Measurements from ENCODE around the gene TNPO3.
"Not testable (repeated sequence)": the region's sequence is repeated elsewhere in the genome, so short reads cannot be mapped to it uniquely, and the experiment has no call there.

The TNPO3 gene

GRCh38 chr7:129014501-129015101 lies 40.3 kb downstream of the TNPO3 start:
- no peak for DNase-seq (ENCODE audit: low read depth)

GRCh38 chr7:129013048-129013724 lies 41.7 kb downstream of the TNPO3 start:
- no peak for DNase-seq (ENCODE audit: low read depth)

- DNase-seq (ENCODE audit: low read depth) = no peak
Measured at GRCh38 chr7:129012641-129013040, 42.3 kb downstream of the TNPO3 start.

GRCh38 chr7:129010075-129010474 lies 44.8 kb downstream of the TNPO3 start:
- no peak for DNase-seq (ENCODE audit: low read depth)

- DNase-seq (ENCODE audit: low read depth) = no peak
Measured at GRCh38 chr7:129009437-129009836, 45.5 kb downstream of the TNPO3 start.

- no peak for DNase-seq (ENCODE audit: low read depth)
Measured at GRCh38 chr7:129008645-129009414, 46.1 kb downstream of the TNPO3 start.

- no peak for DNase-seq (ENCODE audit: low read depth)
Measured at GRCh38 chr7:129007572-129007971, 47.3 kb downstream of the TNPO3 start.

GRCh38 chr7:129006636-129007414 lies 48.1 kb downstream of the TNPO3 start:
- no peak for DNase-seq (ENCODE audit: low read depth)

- no peak for DNase-seq (ENCODE audit: low read depth)
Measured at GRCh38 chr7:129005186-129005585, 49.7 kb downstream of the TNPO3 start.

- no peak for DNase-seq (ENCODE audit: low read depth)
Measured at GRCh38 chr7:128997181-128997580, 57.7 kb downstream of the TNPO3 start.

GRCh38 chr7:128994560-128994959 lies 60.4 kb downstream of the TNPO3 start:
- not testable (repeated sequence) for DNase-seq (ENCODE audit: low read depth)

- no peak for DNase-seq (ENCODE audit: low read depth)
Measured at GRCh38 chr7:128993419-128993818, 61.5 kb downstream of the TNPO3 start.

GRCh38 chr7:128989961-128990360 lies 65.0 kb downstream of the TNPO3 start:
- no peak for DNase-seq (ENCODE audit: low read depth)

- DNase-seq (ENCODE audit: low read depth) = no peak
Measured at GRCh38 chr7:128988372-128988771, 66.5 kb downstream of the TNPO3 start.

GRCh38 chr7:128986609-128987008 lies 68.3 kb downstream of the TNPO3 start:
- no peak for DNase-seq (ENCODE audit: low read depth)

- DNase-seq (ENCODE audit: low read depth) = no peak
Measured at GRCh38 chr7:128985660-128986059, 69.3 kb downstream of the TNPO3 start.

GRCh38 chr7:128982105-128982504 lies 72.8 kb downstream of the TNPO3 start:
- DNase-seq (ENCODE audit: low read depth) = no peak

GRCh38 chr7:128974241-128974934 lies 80.5 kb downstream of the TNPO3 start:
- DNase-seq (ENCODE audit: low read depth) = no peak

- DNase-seq (ENCODE audit: low read depth) = no peak
Measured at GRCh38 chr7:128968624-128969023, 86.3 kb downstream of the TNPO3 start.

GRCh38 chr7:128963327-128963757 lies 91.6 kb downstream of the TNPO3 start:
- no peak for DNase-seq (ENCODE audit: low read depth)

- DNase-seq (ENCODE audit: low read depth) = no peak
Measured at GRCh38 chr7:128962899-128963298, 92.0 kb downstream of the TNPO3 start.
